Mesenteric fat pad (tissue), 1 donor: ENCODE data around the gene PHETA1. TPM values are rescaled to one million over a fixed set of nuclear protein-coding genes. Genes with fewer than 3 reads are reported as not detected.

Experiments used
- DNase-seq: peaks from one replicate; pipeline ENCODE4 v3.0.0-alpha.2; 2020; ENCODE audit warnings: low spot score
- total RNA-seq: library from RNA; stranded (reverse); fragmentation: NEBNext Ultra II Directional; extraction: Animal tissue kit (Norgen Biotek cat#: 25700); gene quantifications from one replicate; pipeline ENCODE4 v1.2.1, GENCODE V29; 2021
- donor health status: DM: yes; HTN: yes; CAD: no.

The PHETA1 gene
- total RNA-seq, 1 donor from 2014 or later = 19.5 TPM

GRCh38 chr12:111327474-111327873 is 41.4 kb downstream of the PHETA1 start:
- DNase-seq = no peak

GRCh38 chr12:111322336-111323250 is 46.3 kb downstream of the PHETA1 start:
- DNase-seq = no peak

GRCh38 chr12:111321317-111321716 is 47.6 kb downstream of the PHETA1 start:
- no peak for DNase-seq

GRCh38 chr12:111320258-111321050 is 48.4 kb downstream of the PHETA1 start:
- DNase-seq = no peak

GRCh38 chr12:111319600-111320257 is 49.2 kb downstream of the PHETA1 start:
- DNase-seq = no peak

- no peak for DNase-seq
These were observed 50.4 kb downstream of the PHETA1 start for GRCh38 chr12:111318450-111318849.

- no peak for DNase-seq
These were observed 52.2 kb downstream of the PHETA1 start for GRCh38 chr12:111316671-111317070.

- no peak for DNase-seq
These were observed 53.8 kb downstream of the PHETA1 start for GRCh38 chr12:111314953-111315539.

- DNase-seq = no peak
These were observed 55.0 kb downstream of the PHETA1 start for GRCh38 chr12:111313833-111314259.

- no peak for DNase-seq
These were observed 56.2 kb downstream of the PHETA1 start for GRCh38 chr12:111312708-111313107.

- no peak for DNase-seq
These were observed 56.9 kb downstream of the PHETA1 start for GRCh38 chr12:111312016-111312415.

GRCh38 chr12:111311011-111311410 is 57.9 kb downstream of the PHETA1 start:
- no peak for DNase-seq

Other genes with a start within 250 kb of the PHETA1 start
- gene SH2B3, start 36.8 kb upstream of the PHETA1 start, total RNA-seq = 43.3 TPM
- gene ATXN2, start 230.2 kb upstream of the PHETA1 start, total RNA-seq = 82.1 TPM